Trophoblast cell (in vitro differentiated cells and primary cell): ENCODE measurements around the gene PCDHA4.
"Not testable (repeated sequence)": the region's sequence is repeated elsewhere in the genome, so short reads cannot be mapped to it uniquely, and the experiment has no call there.

Experiments used
- DNase-seq, 2 donors: peaks; one replicate each; pipeline ENCODE4 v3.0.0-alpha.2; 2016
- H2AFZ ChIP-seq: 2 replicates; pipeline ENCODE4 v1.6.1; 2013; ENCODE audit warnings: low read length, moderate library complexity, mild to moderate bottlenecking; ENCODE audit not compliant: insufficient read depth, poor library complexity
- H2AK5ac ChIP-seq: 2 replicates; pipeline ENCODE4 v1.6.1; 2013; ENCODE audit warnings: mild to moderate bottlenecking, low read length
- H2BK120ac ChIP-seq: 2 replicates; pipeline ENCODE4 v1.6.1; 2013; ENCODE audit warnings: low read length, mild to moderate bottlenecking, moderate library complexity; ENCODE audit not compliant: insufficient read depth, poor library complexity
- H2BK12ac ChIP-seq: 2 replicates; pipeline ENCODE4 v1.6.1; 2013; ENCODE audit warnings: mild to moderate bottlenecking, low read length, moderate library complexity
- H2BK5ac ChIP-seq: 2 replicates; pipeline ENCODE4 v1.6.1; 2013; ENCODE audit warnings: low read length, low read depth, moderate library complexity, mild to moderate bottlenecking; ENCODE audit not compliant: poor library complexity
- H3K14ac ChIP-seq: 2 replicates; pipeline ENCODE4 v1.6.1; 2013; ENCODE audit warnings: mild to moderate bottlenecking, low read length
- H3K18ac ChIP-seq: 2 replicates; pipeline ENCODE4 v1.6.1; 2013; ENCODE audit warnings: mild to moderate bottlenecking, low read length
- H3K23ac ChIP-seq: 2 replicates; pipeline ENCODE4 v1.6.1; 2013; ENCODE audit warnings: low read length
- H3K27ac ChIP-seq: 2 replicates; pipeline ENCODE4 v1.5.1; 2013; ENCODE audit warnings: low read depth, mild to moderate bottlenecking, inconsistent platforms, low read length, moderate library complexity
- H3K27me3 ChIP-seq: 2 replicates; pipeline ENCODE4 v1.6.1; 2013; ENCODE audit warnings: inconsistent platforms, mild to moderate bottlenecking, low read length, moderate library complexity; ENCODE audit not compliant: insufficient read depth
- H3K36me3 ChIP-seq, 2 experiments: 1 replicate in 1 of 2; 2 replicates in 1 of 2; pipeline ENCODE4 v1.6.1; 2013; ENCODE audit warnings: low read length in 2 of 2, mild to moderate bottlenecking in 2 of 2, moderate library complexity in 1 of 2; ENCODE audit not compliant: insufficient read depth in 2 of 2, control insufficient read depth in 1 of 2
- H3K4ac ChIP-seq: 2 replicates; pipeline ENCODE4 v1.6.1; 2013; ENCODE audit warnings: low read depth, mild to moderate bottlenecking, low read length, moderate library complexity
- H3K4me1 ChIP-seq, 2 experiments: 1 replicate in 1 of 2; 2 replicates in 1 of 2; pipeline ENCODE4 v1.6.1; 2013; ENCODE audit warnings: low read length in 2 of 2, mild to moderate bottlenecking in 2 of 2, moderate library complexity in 1 of 2; ENCODE audit not compliant: insufficient read depth in 2 of 2, control insufficient read depth in 1 of 2
- H3K4me2 ChIP-seq: 2 replicates; pipeline ENCODE4 v1.6.1; 2013; ENCODE audit warnings: inconsistent platforms, mild to moderate bottlenecking, low read length, moderate library complexity
- H3K4me3 ChIP-seq: 2 replicates; pipeline ENCODE4 v1.5.1; 2013; ENCODE audit warnings: mild to moderate bottlenecking, low read depth, low read length, inconsistent platforms
- H3K79me1 ChIP-seq: one replicate; pipeline ENCODE4 v1.6.1; 2013; ENCODE audit warnings: low read length
- H3K79me2 ChIP-seq: 2 replicates; pipeline ENCODE4 v1.6.1; 2013; ENCODE audit warnings: low read length, mild to moderate bottlenecking; ENCODE audit not compliant: control insufficient read depth, insufficient read depth, poor library complexity
- H3K9ac ChIP-seq: 2 replicates; pipeline ENCODE4 v1.6.1; 2013; ENCODE audit warnings: mild to moderate bottlenecking, low read length
- H3K9me3 ChIP-seq: 2 replicates; pipeline ENCODE4 v1.6.1; 2013; ENCODE audit warnings: low read depth, mild to moderate bottlenecking, control low read depth, inconsistent platforms, low read length; ENCODE audit not compliant: insufficient read depth
- H4K12ac ChIP-seq: 2 replicates; pipeline ENCODE4 v1.6.1; 2013; ENCODE audit warnings: low read depth, mild to moderate bottlenecking, low read length, moderate library complexity
- H4K8ac ChIP-seq: 2 replicates; pipeline ENCODE4 v1.6.1; 2013; ENCODE audit warnings: low read depth, mild to moderate bottlenecking, low read length, moderate library complexity
- H4K91ac ChIP-seq: one replicate; pipeline ENCODE4 v1.6.1; 2013; ENCODE audit warnings: low read depth, mild to moderate bottlenecking, low read length, moderate library complexity
- WGBS: extraction: QIAGEN DNeasy Blood & Tissue Kit; methylation state at CpG from one replicate; pipeline ENCODE4 v1.1.7; 2013; ENCODE audit warnings: missing lambda C conversion rate; ENCODE audit not compliant: insufficient read length, insufficient coverage; ENCODE audit errors: extremely low coverage; 5-methylcytosine and 5-hydroxymethylcytosine counted together

Gene PCDHA4

DNA sequence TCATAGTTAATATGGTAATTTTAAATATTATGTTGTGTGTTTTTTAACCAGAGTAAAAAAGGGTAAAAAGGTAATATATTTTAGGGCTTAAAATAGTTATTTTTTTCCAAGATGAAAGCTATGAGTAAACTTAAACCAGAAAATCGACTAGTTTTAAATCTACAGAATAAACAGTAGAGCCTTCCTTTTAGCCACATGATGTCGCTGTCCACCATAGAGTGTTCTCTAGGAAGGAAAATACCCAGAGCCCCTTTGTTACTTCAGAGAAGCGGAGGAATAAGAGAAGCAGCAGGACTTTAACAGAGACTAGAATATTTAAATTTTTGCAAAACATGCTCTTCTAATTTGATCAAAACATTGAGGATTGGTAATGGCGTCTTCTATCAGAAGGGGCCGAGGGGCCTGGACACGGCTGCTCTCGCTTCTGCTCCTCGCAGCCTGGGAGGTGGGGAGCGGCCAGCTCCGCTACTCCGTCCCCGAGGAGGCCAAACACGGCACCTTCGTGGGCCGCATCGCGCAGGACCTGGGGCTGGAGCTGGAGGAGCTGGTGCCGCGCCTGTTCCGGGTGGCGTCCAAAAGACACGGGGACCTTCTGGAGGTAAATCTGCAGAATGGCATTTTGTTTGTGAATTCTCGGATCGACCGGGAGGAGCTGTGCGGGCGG is 12.1 kb upstream of the PCDHA4 start, which contains the start of gene PCDHA2:
Gene PCDHA2 (plus strand): TSS at position 258 of the 664 bp plus-strand sequence.
- Histone ChIP-seq H3K9ac (no peak within 1 kb of the TSS), H2AFZ (peak within 1 kb of the TSS; percentile 54), H3K27ac (no peak within 1 kb of the TSS), H3K27me3 (no peaks in the 10 kb centered on the region), H3K9me3 (peaks cover 14% of the 10 kb centered on the region), H3K14ac (no peak within 1 kb of the TSS), H3K36me3 (peaks cover 2 to 4% of the 10 kb centered on the region in 2 experiments), H3K4me3 (peak within 1 kb of the TSS; percentile 61), H4K8ac (no peak within 1 kb of the TSS), H2BK5ac (no peak within 1 kb of the TSS), H4K12ac (no peak within 1 kb of the TSS), H2BK12ac (no peak within 1 kb of the TSS), H3K79me1 (no peaks in the 10 kb centered on the region), H3K23ac (no peak within 1 kb of the TSS), H4K91ac (no peak within 1 kb of the TSS), H3K4me2 (peak within 1 kb of the TSS; percentile 47), H3K18ac (no peak within 1 kb of the TSS), H3K4ac (no peak within 1 kb of the TSS), H2AK5ac (no peak within 1 kb of the TSS), H3K79me2 (no peaks in the 10 kb centered on the region), H2BK120ac (no peak within 1 kb of the TSS), H3K4me1 (no peaks in the 10 kb centered on the region)
- no peak for DNase-seq
- WGBS, result no CpG with 5 or more reads among the region's 27 CpGs

DNA sequence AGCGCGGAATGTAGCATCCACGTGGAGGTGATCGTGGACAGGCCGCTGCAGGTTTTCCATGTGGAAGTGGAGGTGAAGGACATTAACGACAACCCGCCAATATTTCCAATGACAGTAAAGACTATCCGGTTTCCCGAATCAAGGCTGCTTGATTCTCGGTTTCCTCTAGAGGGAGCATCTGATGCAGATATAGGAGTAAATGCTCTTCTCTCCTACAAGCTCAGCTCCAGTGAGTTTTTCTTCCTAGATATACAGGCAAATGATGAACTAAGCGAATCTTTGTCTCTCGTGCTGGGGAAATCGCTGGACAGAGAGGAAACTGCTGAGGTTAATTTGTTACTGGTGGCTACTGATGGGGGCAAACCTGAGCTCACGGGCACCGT is 11.6 kb upstream of the PCDHA4 start:
- Histone ChIP-seq H3K4me2 (peak overlapping the region; percentile 47), H2BK5ac (no peak overlapping the region), H3K4me3 (peak overlapping the region; percentile 61), H3K23ac (no peak overlapping the region), H4K8ac (no peak overlapping the region), H3K27me3 (no peaks in the 10 kb centered on the region), H3K79me1 (no peaks in the 10 kb centered on the region), H2BK120ac (no peak overlapping the region), H3K27ac (no peak overlapping the region), H3K4me1 (no peaks in the 10 kb centered on the region), H3K9me3 (peaks cover 14% of the 10 kb centered on the region), H2AK5ac (no peak overlapping the region), H2AFZ (peak overlapping the region; percentile 54), H3K36me3 (peaks cover 2 to 4% of the 10 kb centered on the region in 2 experiments), H3K18ac (no peak overlapping the region), H4K91ac (no peak overlapping the region), H3K79me2 (no peaks in the 10 kb centered on the region), H3K14ac (no peak overlapping the region), H3K4ac (no peak overlapping the region), H3K9ac (no peak overlapping the region), H4K12ac (no peak overlapping the region), H2BK12ac (no peak overlapping the region)
- WGBS, result no CpG with 5 or more reads among the region's 15 CpGs
- no peak for DNase-seq

DNA sequence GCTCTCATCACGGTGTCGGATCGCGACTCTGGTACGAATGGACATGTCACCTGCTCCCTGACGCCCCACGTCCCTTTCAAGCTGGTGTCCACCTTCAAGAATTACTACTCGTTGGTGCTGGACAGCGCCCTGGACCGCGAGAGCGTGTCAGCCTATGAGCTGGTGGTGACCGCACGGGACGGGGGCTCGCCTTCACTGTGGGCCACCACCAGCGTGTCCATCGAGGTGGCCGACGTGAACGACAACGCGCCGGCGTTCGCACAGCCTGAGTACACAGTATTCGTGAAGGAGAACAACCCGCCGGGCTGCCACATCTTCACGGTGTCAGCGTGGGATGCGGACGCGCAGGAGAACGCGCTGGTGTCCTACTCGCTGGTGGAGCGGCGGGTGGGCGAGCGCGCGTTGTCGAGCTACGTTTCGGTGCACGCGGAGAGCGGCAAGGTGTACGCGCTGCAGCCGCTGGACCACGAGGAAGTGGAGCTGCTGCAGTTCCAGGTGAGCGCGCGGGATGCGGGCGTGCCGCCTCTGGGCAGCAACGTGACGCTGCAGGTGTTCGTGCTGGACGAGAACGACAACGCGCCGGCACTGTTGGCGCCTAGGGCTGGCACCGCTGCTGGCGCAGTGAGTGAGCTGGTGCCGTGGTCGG is 10.7 kb upstream of the PCDHA4 start:
- not testable (repeated sequence) for H3K27ac ChIP-seq, H3K36me3 ChIP-seq, H3K4ac ChIP-seq, H3K9ac ChIP-seq, H3K14ac ChIP-seq, H2BK12ac ChIP-seq, H3K27me3 ChIP-seq, H3K79me1 ChIP-seq, H3K18ac ChIP-seq, H4K91ac ChIP-seq, H2BK5ac ChIP-seq, H2AK5ac ChIP-seq, H2BK120ac ChIP-seq, H2AFZ ChIP-seq, H3K4me3 ChIP-seq, DNase-seq, H3K4me1 ChIP-seq, H3K23ac ChIP-seq, H4K12ac ChIP-seq, H3K79me2 ChIP-seq, H4K8ac ChIP-seq, H3K4me2 ChIP-seq
- no CpG with 5 or more reads among the region's 72 CpGs for WGBS
- H3K9me3 ChIP-seq, result peaks cover 16% of the 10 kb centered on the region

DNA sequence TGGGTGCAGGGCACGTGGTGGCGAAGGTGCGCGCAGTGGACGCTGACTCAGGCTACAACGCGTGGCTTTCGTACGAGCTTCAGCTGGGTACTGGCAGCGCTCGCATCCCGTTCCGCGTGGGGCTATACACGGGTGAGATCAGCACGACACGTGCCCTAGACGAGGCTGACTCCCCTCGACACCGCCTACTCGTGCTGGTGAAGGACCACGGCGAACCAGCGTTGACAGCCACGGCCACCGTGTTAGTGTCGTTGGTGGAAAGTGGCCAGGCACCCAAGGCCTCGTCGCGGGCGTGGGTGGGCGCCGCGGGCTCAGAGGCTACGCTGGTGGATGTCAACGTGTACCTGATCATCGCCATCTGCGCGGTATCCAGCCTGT is 10.2 kb upstream of the PCDHA4 start:
- Histone ChIP-seq H3K79me1 (no peaks in the 10 kb centered on the region), H3K36me3 (peaks cover 2 to 4% of the 10 kb centered on the region in 2 experiments), H2BK5ac (no peak overlapping the region), H3K23ac (no peak overlapping the region), H3K14ac (no peak overlapping the region), H4K91ac (no peak overlapping the region), H3K9me3 (peaks cover 16% of the 10 kb centered on the region), H2AK5ac (no peak overlapping the region), H3K4ac (no peak overlapping the region), H3K4me1 (no peaks in the 10 kb centered on the region), H3K18ac (no peak overlapping the region), H3K9ac (no peak overlapping the region), H2AFZ (no peak overlapping the region), H3K4me2 (no peak overlapping the region), H3K4me3 (peak overlapping the region; percentile 50), H2BK12ac (no peak overlapping the region), H3K79me2 (no peaks in the 10 kb centered on the region), H3K27me3 (no peaks in the 10 kb centered on the region), H4K8ac (no peak overlapping the region), H4K12ac (no peak overlapping the region), H3K27ac (no peak overlapping the region), H2BK120ac (no peak overlapping the region)
- WGBS, result no CpG with 5 or more reads among the region's 39 CpGs
- no peak for DNase-seq
